H1 (cell line): ENCODE measurements around the gene INSYN2A.

ENCODE experiments used
- CTCF ChIP-seq, 3 experiments: IDR thresholded peaks; 1 replicate in 2 of 3; 2 replicates in 1 of 3; pipeline versions ENCODE4 v1.5.1 to v1.6.1; 2011; ENCODE audit warnings: low read length in 3 of 3, mild to moderate bottlenecking in 3 of 3, inconsistent platforms in 2 of 3, low read depth in 1 of 3, moderate library complexity in 1 of 3; ENCODE audit not compliant: insufficient read depth in 1 of 3; ENCODE audit errors: control extremely low read depth in 1 of 3
- EP300 ChIP-seq, 2 experiments: IDR thresholded peaks; 1 replicate in 1 of 2; 2 replicates in 1 of 2; pipeline ENCODE4 v1.6.1; 2011 to 2012; ENCODE audit warnings: low read depth in 2 of 2, low read length in 2 of 2, mild to moderate bottlenecking in 2 of 2, borderline replicate concordance in 1 of 2, inconsistent platforms in 1 of 2, moderate library complexity in 1 of 2
- FOSL1 ChIP-seq: IDR thresholded peaks from 2 replicates; pipeline ENCODE4 v1.6.1; 2011; ENCODE audit warnings: mild to moderate bottlenecking, low read depth, low read length, moderate library complexity; ENCODE audit not compliant: insufficient read depth
- JUN ChIP-seq: IDR thresholded peaks from 2 replicates; pipeline ENCODE4 v1.6.1; 2011; ENCODE audit warnings: low read depth, mild to moderate bottlenecking, improper control_type of control experiment, low read length
- JUND ChIP-seq: IDR thresholded peaks from 2 replicates; pipeline ENCODE4 v1.6.1; 2011; ENCODE audit warnings: mild to moderate bottlenecking, improper control_type of control experiment, low read length
- KDM1A ChIP-seq: fragments of 200-600, 300-600 bp; sonication (generic); IDR thresholded peaks from 2 replicates; pipeline ENCODE4 v1.7.1; 2016; ENCODE audit warnings: mild to moderate bottlenecking, low read length, borderline replicate concordance
- POLR2A ChIP-seq, 2 experiments: IDR thresholded peaks; 1 replicate in 1 of 2; 2 replicates in 1 of 2; pipeline ENCODE4 v1.6.1; 2011; ENCODE audit warnings: low read depth in 2 of 2, low read length in 2 of 2, mild to moderate bottlenecking in 2 of 2; ENCODE audit errors: control extremely low read depth in 1 of 2
- SIN3A ChIP-seq, 2 experiments: IDR thresholded peaks in 1 of 2; conservative IDR thresholded peaks in 1 of 2; 2 replicates each; pipeline ENCODE4 v1.6.1; 2011 to 2012; ENCODE audit warnings: low read length in 2 of 2, improper control_type of control experiment in 1 of 2, low read depth in 1 of 2, mild to moderate bottlenecking in 1 of 2

- TF ChIP-seq CTCF (IDR thresholded peaks at IDR 0.05; ENCODE audit: control extremely low read depth in 1 of 3, insufficient read depth in 1 of 3, low read depth in 1 of 3, low read length in 3 of 3) (no peak), EP300 (IDR thresholded peaks at IDR 0.05; ENCODE audit: borderline replicate concordance in 1 of 2, low read depth in 2 of 2, low read length in 2 of 2) (no peak), FOSL1 (no peak), JUND (no peak), KDM1A (no peak), SIN3A (conservative IDR thresholded peaks at IDR 0.05 in 1 of 2, IDR thresholded peaks at IDR 0.05 in 1 of 2; ENCODE audit: low read depth in 1 of 2, low read length in 2 of 2) (no peak), POLR2A (IDR thresholded peaks at IDR 0.05; ENCODE audit: control extremely low read depth in 1 of 2, low read depth in 2 of 2, low read length in 2 of 2) (no peak), JUN (no peak)
These were observed 9.6 kb downstream of the INSYN2A start for GRCh38 chr10:127186813-127187212.
